Loucy (cell line): Measurements from ENCODE around the gene CLTA.

Experiments used
- H2AFZ ChIP-seq: fragments of 200-600 bp; sonication (generic); 2 replicates; pipeline ENCODE4 v1.6.0; 2016; ENCODE audit warnings: antibody characterized with exemption, mild to moderate bottlenecking, low read length, moderate library complexity
- H3F3A ChIP-seq: fragments of 200-600 bp; 2 replicates; pipeline ENCODE4 v1.6.0; 2016; ENCODE audit warnings: antibody characterized with exemption, low read depth, mild to moderate bottlenecking
- H3K27me3 ChIP-seq: fragments of 200-600 bp; sonication (generic); 2 replicates; pipeline ENCODE4 v1.6.1; 2014; ENCODE audit warnings: low read length, mild to moderate bottlenecking; ENCODE audit not compliant: insufficient read depth, poor library complexity, severe bottlenecking
- H3K36me3 ChIP-seq: fragments of 200-600 bp; sonication (generic); 2 replicates; pipeline ENCODE4 v1.6.1; 2016; ENCODE audit warnings: low read length; ENCODE audit not compliant: insufficient read depth
- H3K4me1 ChIP-seq: fragments of 200-600 bp; sonication (generic); 2 replicates; pipeline ENCODE4 v1.5.1; 2014; ENCODE audit warnings: low read length, mild to moderate bottlenecking; ENCODE audit not compliant: insufficient read depth, poor library complexity, severe bottlenecking
- H3K4me2 ChIP-seq: fragments of 200-600 bp; sonication (generic); 2 replicates; pipeline ENCODE4 v1.6.0; 2014; ENCODE audit warnings: antibody characterized with exemption, low read length, low read depth, mild to moderate bottlenecking; ENCODE audit not compliant: poor library complexity, severe bottlenecking
- H3K4me3 ChIP-seq: fragments of 200-600 bp; sonication (generic); 2 replicates; pipeline ENCODE4 v1.5.1; 2014; ENCODE audit warnings: low read length, mild to moderate bottlenecking, mixed read lengths; ENCODE audit not compliant: poor library complexity, severe bottlenecking
- H3K79me2 ChIP-seq: fragments of 200-600 bp; sonication (generic); 2 replicates; pipeline ENCODE4 v1.6.1; 2014; ENCODE audit warnings: low read length; ENCODE audit not compliant: insufficient read depth
- H3K9ac ChIP-seq: fragments of 200-600 bp; sonication (generic); 2 replicates; pipeline ENCODE4 v1.6.0; 2014; ENCODE audit warnings: mild to moderate bottlenecking, low read depth, low read length, moderate library complexity; ENCODE audit not compliant: poor library complexity, severe bottlenecking
- H3K9me2 ChIP-seq: fragments of 200-600 bp; sonication (generic); replicated peaks from 2 replicates; pipeline ENCODE4 v1.6.1; 2016; ENCODE audit warnings: low read depth, low read length, mixed read lengths
- H3K9me3 ChIP-seq: fragments of 200-600 bp; sonication (generic); 2 replicates; pipeline ENCODE4 v1.6.1; 2014; ENCODE audit warnings: mild to moderate bottlenecking, antibody characterized with exemption, low read length, low read depth; ENCODE audit not compliant: insufficient read depth
- H4K20me1 ChIP-seq: fragments of 200-600 bp; sonication (generic); 2 replicates; pipeline ENCODE4 v1.6.0; 2014; ENCODE audit warnings: antibody characterized with exemption, low read length, mild to moderate bottlenecking; ENCODE audit not compliant: insufficient read depth, poor library complexity, severe bottlenecking
- EZH2phosphoT487 ChIP-seq: fragments of 200-600 bp; IDR thresholded peaks from 2 replicates; pipeline ENCODE4 v1.6.1; 2018; ENCODE audit warnings: antibody characterized with exemption, mild to moderate bottlenecking, moderate library complexity, borderline replicate concordance
- TF ChIP-seq, protein P1 (sequence below): fragments of 200-600 bp; sonication (generic); conservative IDR thresholded peaks from 2 replicates; pipeline ENCODE4 v1.5.1; 2014; ENCODE audit warnings: mild to moderate bottlenecking, antibody characterized with exemption, low read length

Gene CLTA

DNA sequence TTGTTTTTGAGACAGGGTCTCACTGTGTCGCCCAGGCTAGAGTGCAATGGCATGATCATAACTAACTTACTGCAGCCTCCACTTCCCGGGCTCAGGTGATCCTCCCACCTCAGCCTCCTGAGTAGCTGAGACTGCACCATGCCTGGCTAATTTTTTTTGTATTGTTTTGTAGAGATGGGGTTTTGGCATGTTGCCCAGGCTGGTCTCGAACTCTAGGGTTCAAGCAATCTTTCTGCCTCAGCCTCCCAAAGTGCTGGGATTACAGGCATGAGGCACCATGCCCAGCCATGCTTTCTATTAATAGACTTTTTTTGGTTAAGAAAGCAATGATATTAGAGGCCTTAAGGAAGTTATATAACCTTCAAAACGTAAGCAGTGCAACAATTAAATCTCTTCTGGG, 23.3 kb downstream of the CLTA start:
- Histone ChIP-seq H3K9ac (no peak overlapping the region), H3K27me3 (no peaks in the 10 kb centered on the region), H2AFZ (no peak overlapping the region), H3K4me1 (peaks cover 15% of the 10 kb centered on the region), H3K4me3 (no peak overlapping the region), H3K4me2 (no peak overlapping the region), H4K20me1 (peaks cover 35% of the 10 kb centered on the region), H3F3A (no peaks in the 10 kb centered on the region), H3K9me3 (no peaks in the 10 kb centered on the region), H3K9me2 (no peaks in the 10 kb centered on the region), H3K79me2 (peaks cover 62% of the 10 kb centered on the region), H3K36me3 (peaks cover 90% of the 10 kb centered on the region)
- no peak for TF ChIP-seq EZH2phosphoT487
- TF ChIP-seq, protein P1, sequence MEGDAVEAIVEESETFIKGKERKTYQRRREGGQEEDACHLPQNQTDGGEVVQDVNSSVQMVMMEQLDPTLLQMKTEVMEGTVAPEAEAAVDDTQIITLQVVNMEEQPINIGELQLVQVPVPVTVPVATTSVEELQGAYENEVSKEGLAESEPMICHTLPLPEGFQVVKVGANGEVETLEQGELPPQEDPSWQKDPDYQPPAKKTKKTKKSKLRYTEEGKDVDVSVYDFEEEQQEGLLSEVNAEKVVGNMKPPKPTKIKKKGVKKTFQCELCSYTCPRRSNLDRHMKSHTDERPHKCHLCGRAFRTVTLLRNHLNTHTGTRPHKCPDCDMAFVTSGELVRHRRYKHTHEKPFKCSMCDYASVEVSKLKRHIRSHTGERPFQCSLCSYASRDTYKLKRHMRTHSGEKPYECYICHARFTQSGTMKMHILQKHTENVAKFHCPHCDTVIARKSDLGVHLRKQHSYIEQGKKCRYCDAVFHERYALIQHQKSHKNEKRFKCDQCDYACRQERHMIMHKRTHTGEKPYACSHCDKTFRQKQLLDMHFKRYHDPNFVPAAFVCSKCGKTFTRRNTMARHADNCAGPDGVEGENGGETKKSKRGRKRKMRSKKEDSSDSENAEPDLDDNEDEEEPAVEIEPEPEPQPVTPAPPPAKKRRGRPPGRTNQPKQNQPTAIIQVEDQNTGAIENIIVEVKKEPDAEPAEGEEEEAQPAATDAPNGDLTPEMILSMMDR = no peak

DNA sequence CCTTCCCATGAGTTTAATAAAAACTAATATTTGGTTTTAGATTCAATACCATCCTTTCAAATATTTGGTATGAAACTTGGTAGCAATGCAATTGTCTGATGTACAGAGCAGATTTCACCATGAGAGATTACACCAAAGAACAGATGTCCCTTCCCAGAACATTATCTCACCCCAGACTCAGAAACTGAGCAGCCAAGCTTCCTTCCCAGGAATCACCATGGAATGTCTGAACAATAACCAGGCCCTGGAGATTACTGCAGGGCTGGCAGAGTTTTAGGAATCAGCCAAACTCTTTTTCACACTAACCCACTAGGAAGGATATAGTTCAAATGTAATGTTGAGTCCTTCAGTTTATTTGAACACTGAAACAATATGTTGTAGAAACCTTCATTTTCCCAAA, 23.9 kb downstream of the CLTA start:
- TF ChIP-seq EZH2phosphoT487 = no peak
- TF ChIP-seq, protein P1 = no peak
- Histone ChIP-seq H3K9ac (no peak overlapping the region), H2AFZ (no peak overlapping the region), H3K9me2 (no peaks in the 10 kb centered on the region), H3K4me3 (no peak overlapping the region), H3K4me1 (peaks cover 15% of the 10 kb centered on the region), H3K4me2 (no peak overlapping the region), H3F3A (no peaks in the 10 kb centered on the region), H3K79me2 (peaks cover 56% of the 10 kb centered on the region), H3K9me3 (no peaks in the 10 kb centered on the region), H3K27me3 (no peaks in the 10 kb centered on the region), H4K20me1 (peaks cover 35% of the 10 kb centered on the region), H3K36me3 (peaks cover 90% of the 10 kb centered on the region)

DNA sequence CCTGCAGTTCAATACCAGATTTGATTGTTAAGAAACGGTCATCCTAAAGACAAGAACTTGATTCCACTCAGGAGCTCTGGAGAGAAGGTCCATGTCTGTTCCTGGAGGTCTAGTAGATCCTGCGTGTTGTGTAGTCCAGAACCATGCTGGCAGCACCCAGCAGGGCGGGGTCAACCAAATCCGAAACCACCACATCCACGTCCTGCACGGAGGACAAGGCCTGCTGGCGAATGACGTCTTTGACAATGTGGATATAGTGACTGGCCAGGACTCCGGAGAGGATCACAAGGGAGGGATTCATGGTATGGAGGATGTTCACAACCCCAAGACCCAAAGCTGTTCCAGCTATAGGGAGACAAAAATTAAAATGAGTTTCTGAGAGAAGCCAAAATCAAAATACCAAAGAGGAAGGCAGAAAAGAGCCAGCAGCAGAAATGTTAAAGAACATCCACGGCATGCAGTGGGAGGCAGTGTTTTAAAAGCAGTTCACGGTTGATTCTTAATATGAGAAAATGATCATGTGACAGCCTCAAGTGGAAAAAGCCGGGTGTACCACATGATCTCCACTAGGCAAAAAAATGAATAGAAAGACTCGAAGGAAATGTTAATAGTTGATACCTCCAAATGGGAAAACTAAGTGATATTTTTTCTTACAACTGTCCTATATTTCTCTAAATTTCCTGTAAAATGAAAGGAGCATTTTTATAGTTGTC, 26.7 kb downstream of the CLTA start:
- Histone ChIP-seq H3K9me2 (no peaks in the 10 kb centered on the region), H3K9ac (no peak overlapping the region), H4K20me1 (peaks cover 13% of the 10 kb centered on the region), H3K9me3 (peaks cover 2% of the 10 kb centered on the region; the same call in 1 of the 2 replicates), H3K4me3 (no peak overlapping the region), H2AFZ (no peak overlapping the region), H3K36me3 (peaks cover 89% of the 10 kb centered on the region), H3K4me2 (no peak overlapping the region), H3K79me2 (peaks cover 28% of the 10 kb centered on the region; the same call in 1 of the 2 replicates), H3F3A (no peaks in the 10 kb centered on the region), H3K4me1 (peaks cover 15% of the 10 kb centered on the region), H3K27me3 (no peaks in the 10 kb centered on the region)
- TF ChIP-seq, protein P1 = no peak
- no peak for TF ChIP-seq EZH2phosphoT487
